Sigmoid colon (tissue), 4 donors: ENCODE results near the gene KATNB1.

Experiments used
- CTCF ChIP-seq, 4 experiments: fragments of 450-650 bp in 3 of 4; fragments of 200-600 bp in 1 of 4; IDR thresholded peaks; one replicate each; pipeline ENCODE4 v1.5.1; 2016 to 2019; ENCODE audit warnings: antibody characterized with exemption in 4 of 4, mild to moderate bottlenecking in 3 of 4, moderate library complexity in 2 of 4
- POLR2A ChIP-seq, 2 donors: fragments of 450-650 bp; IDR thresholded peaks; one replicate each; pipeline ENCODE4 v1.6.1; 2016; ENCODE audit warnings: antibody characterized with exemption in 2 of 2, mild to moderate bottlenecking in 2 of 2, moderate library complexity in 2 of 2
- POLR2AphosphoS5 ChIP-seq, 4 donors: sonication (generic); formaldehyde crosslinking; IDR thresholded peaks; one replicate each; pipeline ENCODE4 v1.6.1; 2017; ENCODE audit warnings: antibody characterized with exemption in 4 of 4

DNA sequence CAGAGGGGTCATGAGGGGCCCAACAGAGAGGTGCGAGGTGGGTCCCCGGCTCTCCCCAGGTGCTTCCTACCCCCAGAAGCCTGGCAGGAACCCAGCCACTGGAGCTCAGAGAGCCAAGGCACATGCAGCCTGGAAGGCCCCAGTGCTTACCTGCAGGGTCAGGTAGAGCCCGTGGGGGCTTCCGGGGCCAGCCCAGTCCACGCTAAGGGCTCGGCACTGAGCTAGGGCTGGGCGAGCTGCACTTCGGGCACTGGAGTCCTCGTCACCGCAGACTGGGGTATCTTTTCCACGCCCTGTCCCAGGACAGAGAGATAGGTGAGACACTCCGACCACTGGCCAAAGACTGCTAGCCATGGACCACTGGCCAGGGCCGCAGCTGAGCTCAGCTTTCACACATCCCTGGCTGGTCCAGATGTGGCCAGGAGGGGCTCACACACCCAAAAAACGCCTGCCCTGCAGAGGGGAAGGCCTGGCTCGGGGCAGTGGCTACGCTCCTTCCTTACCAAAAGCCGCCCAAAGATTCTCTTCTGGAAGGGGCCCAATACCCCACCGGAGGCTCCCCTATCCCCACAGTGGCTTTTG lies 59.4 kb downstream of the KATNB1 start:
- TF ChIP-seq CTCF (IDR thresholded peaks at IDR 0.05) (no peak), POLR2A (IDR thresholded peaks at IDR 0.05) (no peak), POLR2AphosphoS5 (IDR thresholded peaks at IDR 0.05) (no peak)
